ENCODE measurements around the gene LIPK. TPM values are rescaled to one million over a fixed set of nuclear protein-coding genes. Genes with fewer than 3 reads are reported as not detected.
A peak's percentile ranks its signal among the peaks of the same experiment; 100 is the strongest.
"Not testable (repeated sequence)": the region's sequence is repeated elsewhere in the genome, so short reads cannot be mapped to it uniquely, and the experiment has no call there.

Gene LIPK
- total and polyA plus RNA-seq, 2 experiments from 2014 or later = not detected

DNA sequence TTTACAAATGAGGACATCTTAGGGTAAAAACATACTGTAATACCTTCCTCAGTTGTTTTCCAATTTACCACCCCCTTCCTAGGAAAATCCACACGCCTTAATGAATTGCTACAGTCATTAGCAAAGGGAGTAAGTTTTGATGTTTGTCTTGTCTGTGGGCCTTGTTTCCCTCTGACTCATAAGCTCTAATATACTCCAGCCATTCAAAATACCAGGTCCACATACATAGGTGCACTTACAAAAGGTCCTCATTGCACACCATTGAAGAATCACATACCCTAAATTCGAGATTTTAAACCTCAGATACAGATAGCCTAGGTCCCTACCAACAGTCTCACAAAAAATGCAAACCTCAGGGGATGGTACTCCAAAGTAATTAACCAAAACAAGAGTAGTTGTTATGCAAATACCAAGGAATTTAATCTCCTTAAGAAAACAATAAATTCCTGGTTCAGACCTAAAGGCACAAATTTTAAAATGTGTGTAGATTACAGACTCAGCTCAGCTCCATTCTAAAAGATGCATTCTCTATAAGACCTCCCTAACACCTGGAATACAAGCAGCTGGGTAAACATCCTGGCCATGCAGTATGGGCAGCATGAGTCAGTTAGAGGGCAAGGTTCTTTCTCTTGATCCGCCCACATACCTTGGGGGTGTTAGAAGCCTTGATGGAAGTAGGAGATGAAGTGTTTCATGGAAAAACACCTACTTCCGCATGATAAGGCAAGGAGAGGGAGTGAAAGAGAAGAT, 3.0 kb upstream of the LIPK start:
- Histone ChIP-seq H2AFZ (no peak overlapping the region), H3K79me2 (ENCODE audit: insufficient read depth) (no peaks in the 10 kb centered on the region), H3K27me3 (replicated peaks; ENCODE audit: insufficient read depth) (peaks cover 26% of the 10 kb centered on the region), H3K27ac (no peak overlapping the region), H4K20me1 (ENCODE audit: insufficient read depth) (no peaks in the 10 kb centered on the region), H3K4me3 (no peak overlapping the region), H3K36me3 (ENCODE audit: low read depth) (no peaks in the 10 kb centered on the region), H3K9me3 (ENCODE audit: low read depth) (no peaks in the 10 kb centered on the region), H3K4me1 (ENCODE audit: insufficient read depth) (peaks cover 9% of the 10 kb centered on the region), H3K4me2 (ENCODE audit: unreplicated experiment) (no peak overlapping the region), H3F3A (ENCODE audit: insufficient read depth) (peaks cover 7% of the 10 kb centered on the region; the same call in 1 of the 2 replicates), H3K9me2 (ENCODE audit: insufficient read depth) (no peaks in the 10 kb centered on the region), H3K9ac (no peak overlapping the region)
- in situ Hi-C loops (cut with MboI) = no loop called here
- TF ChIP-seq EZH2 (IDR thresholded peaks at IDR 0.05; ENCODE audit: insufficient read depth, poor library complexity, severe bottlenecking) (no peak), EZH2phosphoT487 (IDR thresholded peaks at IDR 0.05; ENCODE audit: insufficient read depth, low read depth) (no peak)
- no peak for DNase-seq
- 84 to 89% methylated on average over 4 of the region's 4 CpGs for WGBS, 2 experiments (ENCODE audit: low coverage in 1 of 2, low lambda C conversion rate in 2 of 2, missing lambda C conversion rate in 2 of 2)

DNA sequence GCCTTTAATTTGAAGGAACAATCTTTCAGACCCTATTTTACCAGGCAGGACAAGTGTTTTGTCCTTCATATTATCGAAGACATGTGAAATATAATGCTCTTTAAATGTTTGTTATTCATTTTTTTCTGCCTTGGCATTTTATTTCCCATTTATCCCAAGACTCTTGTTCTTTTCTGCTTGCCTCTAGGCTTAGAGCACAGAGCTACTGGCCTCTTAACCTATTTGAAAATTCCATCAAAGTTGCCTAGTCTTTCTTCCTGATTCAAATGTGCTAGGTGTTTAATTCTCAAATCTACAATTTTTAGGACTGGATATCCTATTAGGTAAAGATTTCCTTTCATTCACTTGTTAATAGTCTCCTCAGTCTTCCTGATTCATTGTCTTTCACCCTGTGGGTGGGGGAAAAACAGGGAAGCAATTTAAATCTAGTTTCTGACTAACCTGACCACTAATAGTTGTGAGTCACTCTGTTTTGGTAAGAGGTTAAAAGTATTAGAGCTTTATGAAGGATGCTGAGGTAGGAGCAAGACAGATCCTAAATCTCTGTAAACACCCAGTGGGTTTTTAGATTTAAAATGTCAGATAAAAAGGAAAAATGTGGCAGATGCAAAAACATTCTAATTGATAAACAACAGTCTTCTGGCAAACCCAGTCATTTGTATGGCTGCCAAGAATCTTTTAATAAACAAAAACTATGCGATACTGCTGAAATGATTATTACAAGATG, 1.5 kb downstream of the LIPK start:
- Histone ChIP-seq H3K4me1 (ENCODE audit: insufficient read depth) (peaks cover 12% of the 10 kb centered on the region), H3K27ac (no peak overlapping the region), H3F3A (ENCODE audit: insufficient read depth) (peaks cover 13% of the 10 kb centered on the region; the same call in 1 of the 2 replicates), H3K4me2 (ENCODE audit: unreplicated experiment) (peak overlapping the region; percentile 25), H3K79me2 (ENCODE audit: insufficient read depth) (no peaks in the 10 kb centered on the region), H4K20me1 (ENCODE audit: insufficient read depth) (no peaks in the 10 kb centered on the region), H3K9ac (no peak overlapping the region), H3K9me3 (ENCODE audit: low read depth) (no peaks in the 10 kb centered on the region), H2AFZ (no peak overlapping the region), H3K4me3 (no peak overlapping the region), H3K36me3 (ENCODE audit: low read depth) (no peaks in the 10 kb centered on the region), H3K9me2 (ENCODE audit: insufficient read depth) (no peaks in the 10 kb centered on the region), H3K27me3 (replicated peaks; ENCODE audit: insufficient read depth) (peaks cover 18% of the 10 kb centered on the region)
- 14 to 18% methylated on average over 2 of the region's 2 CpGs for WGBS, 2 experiments (ENCODE audit: low coverage in 1 of 2, low lambda C conversion rate in 2 of 2, missing lambda C conversion rate in 2 of 2)
- DNase-seq = peak; percentile 86
- TF ChIP-seq EZH2 (IDR thresholded peaks at IDR 0.05; ENCODE audit: insufficient read depth, poor library complexity, severe bottlenecking) (no peak), EZH2phosphoT487 (IDR thresholded peaks at IDR 0.05; ENCODE audit: insufficient read depth, low read depth) (peak; percentile 89)
- in situ Hi-C loops (cut with MboI) = no loop called here

- DNase-seq; H4K20me1 ChIP-seq (ENCODE audit: insufficient read depth); H3K4me2 ChIP-seq (ENCODE audit: unreplicated experiment); H3K9ac ChIP-seq; in situ Hi-C loops (cut with MboI); H3K9me2 ChIP-seq (ENCODE audit: insufficient read depth); H3K79me2 ChIP-seq (ENCODE audit: insufficient read depth); H2AFZ ChIP-seq; H3K36me3 ChIP-seq (ENCODE audit: low read depth); H3K9me3 ChIP-seq (ENCODE audit: low read depth); H3K4me3 ChIP-seq; H3K27ac ChIP-seq: not testable (repeated sequence)
- peaks cover 25% of the 10 kb centered on the region for H3K27me3 ChIP-seq (replicated peaks; ENCODE audit: insufficient read depth)
- 62 to 70% methylated on average over 6 of the region's 6 CpGs for WGBS, 2 experiments (ENCODE audit: low coverage in 1 of 2, low lambda C conversion rate in 2 of 2, missing lambda C conversion rate in 2 of 2)
- H3F3A ChIP-seq (ENCODE audit: insufficient read depth) = peaks cover 13% of the 10 kb centered on the region; the same call in 1 of the 2 replicates
- H3K4me1 ChIP-seq (ENCODE audit: insufficient read depth) = peaks cover 12% of the 10 kb centered on the region
Observed at GRCh38 chr10:88709361-88709760, 3.3 kb downstream of the LIPK start.

DNA sequence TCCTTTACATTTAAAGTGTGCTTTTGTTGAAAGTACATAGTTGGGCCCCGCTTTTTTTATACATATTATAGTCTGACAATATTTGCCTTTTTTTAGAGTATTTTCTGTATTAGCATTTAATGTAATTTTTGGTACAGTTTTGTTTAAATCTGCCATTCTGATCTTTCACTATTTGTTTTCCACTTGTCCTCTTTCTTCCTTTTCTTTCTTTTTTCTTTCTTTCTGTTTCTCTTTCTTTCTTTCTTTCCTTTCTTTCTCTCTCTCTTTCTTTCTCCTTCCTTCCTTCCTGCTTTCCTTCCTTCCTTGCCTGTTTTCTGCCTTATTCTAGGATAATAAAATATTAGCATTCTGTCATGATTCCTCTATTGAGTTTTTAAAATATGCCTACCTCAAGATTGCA, 9.5 kb downstream of the LIPK start:
- in situ Hi-C loops (cut with MboI) = no loop called here
- H3K27me3 ChIP-seq (replicated peaks; ENCODE audit: insufficient read depth) = peaks cover 26% of the 10 kb centered on the region
- H3K4me3 ChIP-seq = no peak overlapping the region
- no peaks in the 10 kb centered on the region for H3K9me2 ChIP-seq (ENCODE audit: insufficient read depth)
- WGBS, 2 experiments (ENCODE audit: low coverage in 1 of 2, low lambda C conversion rate in 2 of 2, missing lambda C conversion rate in 2 of 2) = 88 to 93% methylated on average over 1 of the region's 1 CpG
- H2AFZ ChIP-seq = no peak overlapping the region
- no peaks in the 10 kb centered on the region for H3K79me2 ChIP-seq (ENCODE audit: insufficient read depth)
- no peaks in the 10 kb centered on the region for H3K9me3 ChIP-seq (ENCODE audit: low read depth)
- H3K9ac ChIP-seq = no peak overlapping the region
- H3K27ac ChIP-seq = no peak overlapping the region
- H3K4me2 ChIP-seq (ENCODE audit: unreplicated experiment) = no peak overlapping the region
- H3F3A ChIP-seq (ENCODE audit: insufficient read depth) = 0 out of 2 replicates have a peak, but pooled peaks cover 3% of the 10 kb centered on the region
- TF ChIP-seq EZH2 (IDR thresholded peaks at IDR 0.05; ENCODE audit: insufficient read depth, poor library complexity, severe bottlenecking) = no peak
- TF ChIP-seq EZH2phosphoT487 (IDR thresholded peaks at IDR 0.05; ENCODE audit: insufficient read depth, low read depth) = no peak
- no peaks in the 10 kb centered on the region for H4K20me1 ChIP-seq (ENCODE audit: insufficient read depth)
- H3K4me1 ChIP-seq (ENCODE audit: insufficient read depth) = no peaks in the 10 kb centered on the region
- DNase-seq = no peak
- no peaks in the 10 kb centered on the region for H3K36me3 ChIP-seq (ENCODE audit: low read depth)
